A549 (cell line): ENCODE results near the gene TUBA8. TPM values are rescaled to one million over a fixed set of nuclear protein-coding genes. Genes with fewer than 3 reads are reported as not detected.

Source experiments
- ATAC-seq, 2 experiments: fragments of 200-7000 bp in 1 of 2; fragments of >200 bp in 1 of 2; cut with Nextera tagmentation in 1 of 2; cut with Tn5 transposase in 1 of 2; 3 replicates each; pipeline versions ENCODE4 v1.8.0 to v1.9.1; 2018 to 2020; ENCODE audit warnings: mild to moderate bottlenecking in 1 of 2, moderate library complexity in 1 of 2
- CTCF ChIA-PET: fragments of 300-600 bp; sonication (Branson Sonifier 250); formaldehyde crosslinking; extraction: SDS; loops from one replicate; lab custom pipeline; 2021; ENCODE audit warnings: antibody characterized with exemption, inconsistent platforms; lab: Yijun Ruan, JAX
- POLR2A ChIA-PET: fragments of 350-600 bp; formaldehyde crosslinking; extraction: SDS; loops from one replicate; lab custom pipeline; 2021; ENCODE audit warnings: antibody characterized with exemption, inconsistent platforms; lab: Yijun Ruan, JAX
- DNase-seq, 2 experiments: peaks; one replicate each; pipeline versions ENCODE4 v3.0.0 to v3.0.0-alpha.2; 2011 to 2016; ENCODE audit warnings: low read depth in 1 of 2, low spot score in 1 of 2
- FAIRE-seq: peaks from 2 replicates; lab custom pipeline; 2011; peaks lifted over from hg19 to GRCh38; lab: Jason Lieb, UNC
- H3K27ac ChIP-seq, 2 experiments: fragments of >200 bp; sonication (Bioruptor Twin); formaldehyde crosslinking; 3 replicates each; pipeline ENCODE4 v1.5.1; 2016 to 2017
- H3K4me1 ChIP-seq: fragments of >200 bp; sonication (Bioruptor Twin); formaldehyde crosslinking; 3 replicates; pipeline ENCODE4 v1.6.1; 2016
- H3K4me2 ChIP-seq: fragments of >200 bp; sonication (Bioruptor Twin); formaldehyde crosslinking; 3 replicates; pipeline ENCODE4 v1.6.1; 2016
- H3K4me3 ChIP-seq: fragments of >200 bp; sonication (Bioruptor Twin); formaldehyde crosslinking; 3 replicates; pipeline ENCODE4 v1.5.1; 2016
- H3K9me3 ChIP-seq: fragments of >200 bp; sonication (Bioruptor Twin); formaldehyde crosslinking; 3 replicates; pipeline ENCODE4 v1.6.1; 2016
- ATOH8 ChIP-seq: fragments of 250-450 bp; sonication (Bioruptor Pico); IDR thresholded peaks from 2 replicates; pipeline ENCODE4 v1.5.0; 2020; ENCODE audit warnings: low read depth, mild to moderate bottlenecking, moderate library complexity
- BCL3 ChIP-seq: fragments of >200 bp; sonication (Bioruptor Twin); formaldehyde crosslinking; IDR thresholded peaks from 3 replicates; pipeline ENCODE4 v1.6.1; 2016
- CHD2 ChIP-seq: fragments of 150-350 bp; IDR thresholded peaks from 2 replicates; pipeline ENCODE4 v1.6.1; 2014; ENCODE audit warnings: low read length; ENCODE audit not compliant: partially characterized antibody
- EHF ChIP-seq: fragments of 250-450 bp; sonication (Bioruptor Pico); IDR thresholded peaks from 2 replicates; pipeline ENCODE4 v1.5.0; 2020; ENCODE audit warnings: mild to moderate bottlenecking
- FOSB ChIP-seq: fragments of 250-450 bp; sonication (Bioruptor Pico); IDR thresholded peaks from 2 replicates; pipeline ENCODE4 v1.5.0; 2020; ENCODE audit warnings: mild to moderate bottlenecking, moderate library complexity
- FOSL2 ChIP-seq, 2 experiments: fragments of 450-650 bp in 1 of 2; fragments of >200 bp in 1 of 2; sonication (Bioruptor Twin) in 1 of 2; formaldehyde crosslinking; IDR thresholded peaks; 2 replicates each; pipeline versions ENCODE4 v1.5.0 to v1.6.1; 2016 to 2020; ENCODE audit warnings: mild to moderate bottlenecking in 1 of 2, moderate library complexity in 1 of 2
- FOXS1 ChIP-seq: fragments of 250-450 bp; sonication (Bioruptor Pico); IDR thresholded peaks from 2 replicates; pipeline ENCODE4 v1.5.0; 2020; ENCODE audit warnings: mild to moderate bottlenecking, moderate library complexity
- HOXA7 ChIP-seq: fragments of 250-450 bp; sonication (Bioruptor Pico); IDR thresholded peaks from 2 replicates; pipeline ENCODE4 v1.5.0; 2020; ENCODE audit warnings: mild to moderate bottlenecking, moderate library complexity
- KDM1A ChIP-seq: fragments of 200-600 bp; sonication (generic); IDR thresholded peaks from 2 replicates; pipeline ENCODE4 v1.6.1; 2016; ENCODE audit warnings: low read depth, mild to moderate bottlenecking
- MAFK ChIP-seq: fragments of 450-650 bp; IDR thresholded peaks from 2 replicates; pipeline ENCODE4 v1.6.1; 2014; ENCODE audit not compliant: partially characterized antibody
- MAZ ChIP-seq: fragments of 150-350 bp; IDR thresholded peaks from 2 replicates; pipeline ENCODE4 v1.6.1; 2014; ENCODE audit warnings: antibody characterized with exemption, low read depth, low read length, borderline replicate concordance
- NFE2L2 ChIP-seq: fragments of 150-350 bp; conservative IDR thresholded peaks from 2 replicates; pipeline ENCODE4 v1.6.1; 2014; ENCODE audit warnings: low read length
- NR3C1 ChIP-seq: fragments of >200 bp; sonication (Bioruptor Twin); formaldehyde crosslinking; IDR thresholded peaks from 3 replicates; pipeline ENCODE4 v1.6.1; 2017
- RFX5 ChIP-seq: fragments of 450-650 bp; IDR thresholded peaks from 2 replicates; pipeline ENCODE4 v1.7.1; 2014; ENCODE audit warnings: antibody characterized with exemption, mild to moderate bottlenecking, moderate library complexity
- SREBF2 ChIP-seq: fragments of 450-650 bp; IDR thresholded peaks from 2 replicates; pipeline ENCODE4 v1.6.1; 2014; ENCODE audit warnings: mild to moderate bottlenecking, moderate library complexity
- TFCP2L1 ChIP-seq: fragments of 250-450 bp; sonication (Bioruptor Pico); IDR thresholded peaks from 2 replicates; pipeline ENCODE4 v1.5.0; 2021; ENCODE audit warnings: mild to moderate bottlenecking
- USF2 ChIP-seq: fragments of 450-650 bp; IDR thresholded peaks from 2 replicates; pipeline ENCODE4 v1.6.1; 2014; ENCODE audit warnings: antibody characterized with exemption
- WGBS: methylation state at CpG from one replicate; pipeline ENCODE4 v1.1.6; 2017; ENCODE audit errors: missing lambda C conversion rate; 5-methylcytosine and 5-hydroxymethylcytosine counted together
- polyA plus RNA-seq, 4 experiments: library from polyadenylated mRNA; depleted of rRNA in 3 of 4; stranded (reverse); fragments of >200 nt; fragmentation: RNase III in 1 of 4; extraction: RNeasy Plus Mini Kit Qiagen cat#74134 plus additional on column Dnase treatment in 1 of 4; gene quantifications; 2 replicates in 3 of 4; 3 replicates in 1 of 4; pipeline ENCODE4 v1.2.3, GENCODE V29; 2011 to 2017
- TF ChIP-seq, protein P1 (sequence below): fragments of 150-350 bp; IDR thresholded peaks from 2 replicates; pipeline ENCODE4 v1.6.1; 2014; ENCODE audit warnings: low read depth, mild to moderate bottlenecking, low read length
- TF ChIP-seq, protein P2 (sequence below): IDR thresholded peaks from 2 replicates; pipeline ENCODE4 v1.6.1; 2012
- TF ChIP-seq, protein P3 (sequence below): IDR thresholded peaks from 2 replicates; pipeline ENCODE4 v1.6.1; 2012
- TF ChIP-seq, protein P4 (sequence below): fragments of >200 bp; sonication (Bioruptor Twin); formaldehyde crosslinking; IDR thresholded peaks from 3 replicates; pipeline ENCODE4 v1.5.1; 2016
- TF ChIP-seq, protein P5 (sequence below): fragments of 200-600 bp; sonication (generic); IDR thresholded peaks from 2 replicates; pipeline ENCODE4 v1.6.1; 2016; ENCODE audit warnings: antibody characterized with exemption, mild to moderate bottlenecking, moderate library complexity

The TUBA8 gene
- polyA plus RNA-seq, 2 of the 4 experiments (the other 2 are of a cell fraction): 0.13 to 0.66 TPM

GRCh38 chr22:18090286-18090685 is 20.3 kb upstream of the TUBA8 start (continued):
- TF ChIP-seq, protein P1, sequence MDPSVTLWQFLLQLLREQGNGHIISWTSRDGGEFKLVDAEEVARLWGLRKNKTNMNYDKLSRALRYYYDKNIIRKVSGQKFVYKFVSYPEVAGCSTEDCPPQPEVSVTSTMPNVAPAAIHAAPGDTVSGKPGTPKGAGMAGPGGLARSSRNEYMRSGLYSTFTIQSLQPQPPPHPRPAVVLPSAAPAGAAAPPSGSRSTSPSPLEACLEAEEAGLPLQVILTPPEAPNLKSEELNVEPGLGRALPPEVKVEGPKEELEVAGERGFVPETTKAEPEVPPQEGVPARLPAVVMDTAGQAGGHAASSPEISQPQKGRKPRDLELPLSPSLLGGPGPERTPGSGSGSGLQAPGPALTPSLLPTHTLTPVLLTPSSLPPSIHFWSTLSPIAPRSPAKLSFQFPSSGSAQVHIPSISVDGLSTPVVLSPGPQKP: no peak
- TF ChIP-seq CHD2 (no peak), ATOH8 (no peak), RFX5 (no peak), FOXS1 (CRISPR knock-in tag) (no peak), FOSL2 (IDR thresholded peaks at IDR 0.05) (no peak), FOSL2 (CRISPR knock-in tag; IDR thresholded peaks at IDR 0.05) (no peak), NR3C1 (no peak), KDM1A (no peak), MAFK (no peak), USF2 (no peak), BCL3 (no peak)
- TF ChIP-seq, protein P2, sequence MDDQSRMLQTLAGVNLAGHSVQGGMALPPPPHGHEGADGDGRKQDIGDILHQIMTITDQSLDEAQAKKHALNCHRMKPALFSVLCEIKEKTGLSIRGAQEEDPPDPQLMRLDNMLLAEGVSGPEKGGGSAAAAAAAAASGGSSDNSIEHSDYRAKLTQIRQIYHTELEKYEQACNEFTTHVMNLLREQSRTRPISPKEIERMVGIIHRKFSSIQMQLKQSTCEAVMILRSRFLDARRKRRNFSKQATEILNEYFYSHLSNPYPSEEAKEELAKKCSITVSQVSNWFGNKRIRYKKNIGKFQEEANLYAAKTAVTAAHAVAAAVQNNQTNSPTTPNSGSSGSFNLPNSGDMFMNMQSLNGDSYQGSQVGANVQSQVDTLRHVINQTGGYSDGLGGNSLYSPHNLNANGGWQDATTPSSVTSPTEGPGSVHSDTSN: no peak
- TF ChIP-seq, protein P3, sequence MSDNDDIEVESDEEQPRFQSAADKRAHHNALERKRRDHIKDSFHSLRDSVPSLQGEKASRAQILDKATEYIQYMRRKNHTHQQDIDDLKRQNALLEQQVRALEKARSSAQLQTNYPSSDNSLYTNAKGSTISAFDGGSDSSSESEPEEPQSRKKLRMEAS: no peak
- TF ChIP-seq, all 56 proteins: peak for 0

DNA sequence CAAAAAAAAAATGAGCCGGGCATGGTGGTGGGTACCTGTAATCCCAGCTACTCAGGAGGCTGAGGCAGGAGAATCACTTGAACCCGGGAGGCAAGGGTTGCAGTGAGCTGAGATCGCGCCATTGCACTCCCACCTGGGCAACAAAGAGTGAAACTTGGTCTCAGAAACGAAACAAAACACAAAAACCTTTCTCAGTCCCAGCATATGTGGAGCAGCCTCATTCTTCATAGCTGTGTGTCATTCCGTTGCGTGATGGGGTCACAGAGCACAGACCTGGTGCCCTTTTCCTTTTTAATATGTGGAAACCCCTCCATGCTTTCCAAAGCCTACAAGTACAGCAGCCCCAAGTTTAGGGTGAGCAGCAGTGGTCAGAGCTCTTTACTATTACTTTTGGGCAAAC is 19.1 kb upstream of the TUBA8 start:
- ATAC-seq (peak in 1 of 2 experiments; percentile 39; a peak in 3 of 6 replicates), FAIRE-seq (no peak), DNase-seq (no peak)
- Histone ChIP-seq H3K4me2 (peak overlapping the region; percentile 81), H3K9me3 (no peaks in the 10 kb centered on the region), H3K4me3 (peak overlapping the region; percentile 20; the same call in 1 of the 3 replicates), H3K27ac (peak overlapping the region; percentile 81 to 93), H3K4me1 (peaks cover 31% of the 10 kb centered on the region)
- ChIA-PET POLR2A (no interaction called here), CTCF (interaction anchor here (0.7 to 10.7 kb wide), 7 partner anchors 9 to 533 kb away, joined by 3 to 45 read pairs (median 3); no protein-coding TSS in a partner anchor)
- WGBS: 71% methylated on average over 7 of the region's 7 CpGs
- TF ChIP-seq BCL3 (no peak), HOXA7 (CRISPR knock-in tag) (no peak), MAZ (no peak), FOSL2 (IDR thresholded peaks at IDR 0.05) (no peak), FOSL2 (CRISPR knock-in tag; IDR thresholded peaks at IDR 0.05) (no peak), FOSB (no peak), NFE2L2 (no peak), EHF (CRISPR knock-in tag) (no peak), SREBF2 (no peak), TFCP2L1 (CRISPR knock-in tag) (no peak), USF2 (no peak), CHD2 (no peak), ATOH8 (no peak)
- TF ChIP-seq, protein P4, sequence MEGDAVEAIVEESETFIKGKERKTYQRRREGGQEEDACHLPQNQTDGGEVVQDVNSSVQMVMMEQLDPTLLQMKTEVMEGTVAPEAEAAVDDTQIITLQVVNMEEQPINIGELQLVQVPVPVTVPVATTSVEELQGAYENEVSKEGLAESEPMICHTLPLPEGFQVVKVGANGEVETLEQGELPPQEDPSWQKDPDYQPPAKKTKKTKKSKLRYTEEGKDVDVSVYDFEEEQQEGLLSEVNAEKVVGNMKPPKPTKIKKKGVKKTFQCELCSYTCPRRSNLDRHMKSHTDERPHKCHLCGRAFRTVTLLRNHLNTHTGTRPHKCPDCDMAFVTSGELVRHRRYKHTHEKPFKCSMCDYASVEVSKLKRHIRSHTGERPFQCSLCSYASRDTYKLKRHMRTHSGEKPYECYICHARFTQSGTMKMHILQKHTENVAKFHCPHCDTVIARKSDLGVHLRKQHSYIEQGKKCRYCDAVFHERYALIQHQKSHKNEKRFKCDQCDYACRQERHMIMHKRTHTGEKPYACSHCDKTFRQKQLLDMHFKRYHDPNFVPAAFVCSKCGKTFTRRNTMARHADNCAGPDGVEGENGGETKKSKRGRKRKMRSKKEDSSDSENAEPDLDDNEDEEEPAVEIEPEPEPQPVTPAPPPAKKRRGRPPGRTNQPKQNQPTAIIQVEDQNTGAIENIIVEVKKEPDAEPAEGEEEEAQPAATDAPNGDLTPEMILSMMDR: no peak
- TF ChIP-seq, protein P5, sequence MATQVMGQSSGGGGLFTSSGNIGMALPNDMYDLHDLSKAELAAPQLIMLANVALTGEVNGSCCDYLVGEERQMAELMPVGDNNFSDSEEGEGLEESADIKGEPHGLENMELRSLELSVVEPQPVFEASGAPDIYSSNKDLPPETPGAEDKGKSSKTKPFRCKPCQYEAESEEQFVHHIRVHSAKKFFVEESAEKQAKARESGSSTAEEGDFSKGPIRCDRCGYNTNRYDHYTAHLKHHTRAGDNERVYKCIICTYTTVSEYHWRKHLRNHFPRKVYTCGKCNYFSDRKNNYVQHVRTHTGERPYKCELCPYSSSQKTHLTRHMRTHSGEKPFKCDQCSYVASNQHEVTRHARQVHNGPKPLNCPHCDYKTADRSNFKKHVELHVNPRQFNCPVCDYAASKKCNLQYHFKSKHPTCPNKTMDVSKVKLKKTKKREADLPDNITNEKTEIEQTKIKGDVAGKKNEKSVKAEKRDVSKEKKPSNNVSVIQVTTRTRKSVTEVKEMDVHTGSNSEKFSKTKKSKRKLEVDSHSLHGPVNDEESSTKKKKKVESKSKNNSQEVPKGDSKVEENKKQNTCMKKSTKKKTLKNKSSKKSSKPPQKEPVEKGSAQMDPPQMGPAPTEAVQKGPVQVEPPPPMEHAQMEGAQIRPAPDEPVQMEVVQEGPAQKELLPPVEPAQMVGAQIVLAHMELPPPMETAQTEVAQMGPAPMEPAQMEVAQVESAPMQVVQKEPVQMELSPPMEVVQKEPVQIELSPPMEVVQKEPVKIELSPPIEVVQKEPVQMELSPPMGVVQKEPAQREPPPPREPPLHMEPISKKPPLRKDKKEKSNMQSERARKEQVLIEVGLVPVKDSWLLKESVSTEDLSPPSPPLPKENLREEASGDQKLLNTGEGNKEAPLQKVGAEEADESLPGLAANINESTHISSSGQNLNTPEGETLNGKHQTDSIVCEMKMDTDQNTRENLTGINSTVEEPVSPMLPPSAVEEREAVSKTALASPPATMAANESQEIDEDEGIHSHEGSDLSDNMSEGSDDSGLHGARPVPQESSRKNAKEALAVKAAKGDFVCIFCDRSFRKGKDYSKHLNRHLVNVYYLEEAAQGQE: no peak
